B cell (primary cell): Measurements from ENCODE around the gene VPREB1. TPM values are rescaled to one million over a fixed set of nuclear protein-coding genes. Genes with fewer than 3 reads are reported as not detected.

Source experiments
- ATAC-seq: fragments of 200-7000 bp; cut with Tn5 transposase; one replicate; pipeline ENCODE4 v1.10.0; 2021; ENCODE audit warnings: low read depth, mild to moderate bottlenecking, moderate number of reproducible peaks, moderate library complexity
- CTCF ChIA-PET: fragments of 350-600 bp; sonication (Branson Sonifier 250); formaldehyde crosslinking; loops from one replicate; lab custom pipeline; 2021; ENCODE audit warnings: antibody characterized with exemption, inconsistent platforms; lab: Charles Lee
- POLR2A ChIA-PET: fragments of 350-600 bp; sonication (Branson Sonifier 250); formaldehyde crosslinking; loops from one replicate; lab custom pipeline; 2021; ENCODE audit warnings: antibody characterized with exemption; lab: Charles Lee
- DNase-seq: peaks from one replicate; pipeline ENCODE4 v3.0.0; 2013
- H2AFZ ChIP-seq: 2 replicates; pipeline ENCODE4 v1.6.1; 2012; ENCODE audit warnings: mild to moderate bottlenecking, low read depth, low read length; ENCODE audit not compliant: insufficient read depth, poor library complexity, severe bottlenecking
- H3K27ac ChIP-seq, 2 donors: 1 replicate in 1 of 2; 2 replicates in 1 of 2; pipeline ENCODE4 v1.5.1; 2012 to 2013; ENCODE audit warnings: low read length in 2 of 2, mild to moderate bottlenecking in 2 of 2, moderate library complexity in 1 of 2
- H3K27me3 ChIP-seq, 4 experiments: fragments of 200-600 bp in 1 of 4; sonication (generic) in 1 of 4; replicated peaks in 1 of 4; 1 replicate in 2 of 4; 2 replicates in 2 of 4; pipeline versions ENCODE4 v1.6.1 to v1.7.0; 2013 to 2016; ENCODE audit warnings: low read length in 3 of 4, mild to moderate bottlenecking in 2 of 4, mixed read lengths in 1 of 4, moderate library complexity in 1 of 4; ENCODE audit not compliant: insufficient read depth in 4 of 4, control insufficient read depth in 3 of 4; ENCODE audit errors: control extremely low read depth in 1 of 4
- H3K36me3 ChIP-seq, 2 experiments: replicated peaks in 1 of 2; 1 replicate in 1 of 2; 2 replicates in 1 of 2; pipeline versions ENCODE4 v1.6.1 to v1.7.1; 2013; ENCODE audit warnings: low read length in 1 of 2; ENCODE audit not compliant: insufficient read depth in 2 of 2, control insufficient read depth in 1 of 2; ENCODE audit errors: control extremely low read depth in 1 of 2, extremely low read depth in 1 of 2
- H3K4me1 ChIP-seq, 2 donors: fragments of 200-600 bp in 1 of 2; sonication (generic) in 1 of 2; 1 replicate in 1 of 2; 2 replicates in 1 of 2; pipeline versions ENCODE4 v1.5.1 to v1.6.1; 2013 to 2017; ENCODE audit warnings: low read length in 2 of 2; ENCODE audit not compliant: control insufficient read depth in 2 of 2, insufficient read depth in 2 of 2
- H3K4me2 ChIP-seq: replicated peaks from 2 replicates; pipeline ENCODE3; 2012; ENCODE audit warnings: mild to moderate bottlenecking, low read depth, low read length; ENCODE audit not compliant: poor library complexity, severe bottlenecking
- H3K4me3 ChIP-seq, 5 experiments: fragments of 200-600 bp in 1 of 5; sonication (generic) in 1 of 5; 1 replicate in 3 of 5; 2 replicates in 2 of 5; pipeline versions ENCODE4 v1.5.1 to v1.7.0; 2011 to 2016; ENCODE audit warnings: low read length in 4 of 5, mild to moderate bottlenecking in 4 of 5, low read depth in 2 of 5, control low read depth in 1 of 5, moderate library complexity in 1 of 5; ENCODE audit not compliant: insufficient read depth in 1 of 5; ENCODE audit errors: control extremely low read depth in 1 of 5, extremely low read depth in 1 of 5
- H3K79me2 ChIP-seq: fragments of 200-600 bp; sonication (generic); one replicate; pipeline ENCODE4 v1.6.0; 2016; ENCODE audit warnings: low read length; ENCODE audit not compliant: control insufficient read depth, insufficient read depth
- H3K9ac ChIP-seq: fragments of 200-600 bp; sonication (generic); 2 replicates; pipeline ENCODE4 v1.6.1; 2017; ENCODE audit warnings: mild to moderate bottlenecking, low read length, moderate library complexity
- H3K9me3 ChIP-seq, 3 donors: one replicate each; pipeline versions ENCODE4 v1.6.1 to v1.7.1; 2013; ENCODE audit warnings: low read length in 2 of 3; ENCODE audit not compliant: control insufficient read depth in 2 of 3, insufficient read depth in 1 of 3; ENCODE audit errors: control extremely low read depth in 1 of 3
- H4K20me1 ChIP-seq: 2 replicates; pipeline ENCODE4 v1.6.0; 2012; ENCODE audit warnings: mild to moderate bottlenecking, low read length; ENCODE audit not compliant: insufficient read depth, control insufficient read depth, poor library complexity, severe bottlenecking
- H3K27ac Mint-ChIP-seq: one replicate; pipeline ENCODE4 v1.8.0; 2021; ENCODE audit warnings: mixed read lengths
- H3K27me3 Mint-ChIP-seq: one replicate; pipeline ENCODE4 v1.8.0; 2021; ENCODE audit warnings: mixed read lengths
- H3K4me1 Mint-ChIP-seq: one replicate; pipeline ENCODE4 v1.8.0; 2021; ENCODE audit warnings: mixed read lengths
- H3K4me3 Mint-ChIP-seq: one replicate; pipeline ENCODE4 v1.8.0; 2021; ENCODE audit warnings: mixed read lengths
- H3K9me3 Mint-ChIP-seq: one replicate; pipeline ENCODE4 v1.8.0; 2022; ENCODE audit warnings: mixed read lengths; ENCODE audit not compliant: insufficient read depth
- CTCF ChIP-seq: fragments of 200-600 bp; IDR thresholded peaks from one replicate; pipeline ENCODE4 v1.8.0; 2022; ENCODE audit warnings: antibody characterized with exemption, mild to moderate bottlenecking
- EZH2 ChIP-seq: IDR thresholded peaks from 2 replicates; pipeline ENCODE4 v1.6.1; 2012; ENCODE audit warnings: borderline replicate concordance, low read depth, mild to moderate bottlenecking, moderate library complexity, low read length; ENCODE audit not compliant: insufficient read depth, poor library complexity, severe bottlenecking
- WGBS: methylation state at CpG from one replicate; pipeline ENCODE4 v1.1.5; 2013; ENCODE audit warnings: missing lambda C conversion rate; ENCODE audit not compliant: insufficient coverage; 5-methylcytosine and 5-hydroxymethylcytosine counted together
- intact Hi-C: fragments of 100-400 bp; cut with micrococcal nuclease; formaldehyde crosslinking; loops from one replicate; pipeline ENCODE4 v1.10.0; 2022
- polyA plus RNA-seq: library from polyadenylated mRNA; depleted of rRNA; stranded (reverse); fragments of >200 nt; gene quantifications from 2 replicates; pipeline ENCODE4 v1.2.3, GENCODE V29; 2012
- total RNA-seq, 2 donors: library from RNA; stranded (reverse); fragments of 120-200 nt in 1 of 2; gene quantifications; 1 replicate in 1 of 2; 2 replicates in 1 of 2; pipeline versions ENCODE4 v1.2.3 to v1.2.4, GENCODE V29; 2013 to 2022

VPREB1 gene
- total and polyA plus RNA-seq, 2 donors (not counting 1 experiment from before 2014, with no cell fraction given), result 1.2 TPM; not detected in 1

- no peaks in the 10 kb centered on the region for H3K36me3 ChIP-seq
- CTCF ChIA-PET, result interaction anchor here (0.7 kb wide), 2 partner anchors 10 to 77 kb away, joined by 3 to 4 read pairs; no protein-coding TSS in a partner anchor
- no peak for ATAC-seq
- no peaks in the 10 kb centered on the region for H3K27me3 ChIP-seq
- Mint-ChIP-seq H3K4me1 (peaks cover 69% of the 10 kb centered on the region), H3K9me3 (no peaks in the 10 kb centered on the region), H3K27ac (peak overlapping the region; percentile 71), H3K27me3 (peaks cover 5% of the 10 kb centered on the region), H3K4me3 (peak overlapping the region; percentile 52)
- H3K4me1 ChIP-seq, result peaks cover 68 to 70% of the 10 kb centered on the region in 2 donors
- H3K9ac ChIP-seq, result no peak overlapping the region
- DNase-seq, result no peak
- H3K4me2 ChIP-seq, result peak overlapping the region; percentile 62
- POLR2A ChIA-PET, result interaction anchor here (0.7 kb wide), 1 partner anchor 127 kb away, joined by 3 read pairs; no protein-coding TSS in a partner anchor
- H3K79me2 ChIP-seq, result no peaks in the 10 kb centered on the region
- no peaks in the 10 kb centered on the region for H4K20me1 ChIP-seq
- peaks cover 0 to 4% (median 0%) of the 10 kb centered on the region in 3 donors for H3K9me3 ChIP-seq
- peak overlapping the region; percentile 61 for H2AFZ ChIP-seq
- no peak overlapping the region for H3K4me3 ChIP-seq
- TF ChIP-seq EZH2, result no peak
- no peak for TF ChIP-seq CTCF
- H3K27ac ChIP-seq, result no peak overlapping the region
- 50% methylated on average over 16 of the region's 18 CpGs for WGBS
- intact Hi-C loops, result no loop called here
These were observed 797 bp downstream of the VPREB1 start for GRCh38 chr22:22245256-22245909.

- 34% methylated on average over 4 of the region's 6 CpGs for WGBS
- no peaks in the 10 kb centered on the region for H3K9me3 Mint-ChIP-seq
- CTCF ChIA-PET, result interaction anchor here (0.7 kb wide), 1 partner anchor 9 kb away, joined by 3 read pairs; no protein-coding TSS in a partner anchor
These were observed 1.4 kb downstream of the VPREB1 start for GRCh38 chr22:22245935-22246525.

More at GRCh38 chr22:22245935-22246525, 1.4 kb downstream of the VPREB1 start:
- Histone ChIP-seq H3K9me3 (peaks cover 0 to 4% (median 0%) of the 10 kb centered on the region in 3 donors), H3K79me2 (no peaks in the 10 kb centered on the region), H3K4me1 (peaks cover 68 to 70% of the 10 kb centered on the region in 2 donors), H3K36me3 (no peaks in the 10 kb centered on the region), H4K20me1 (no peaks in the 10 kb centered on the region), H3K4me2 (peak overlapping the region; percentile 62), H3K4me3 (no peak overlapping the region), H3K27ac (no peak overlapping the region), H2AFZ (peak overlapping the region; percentile 4), H3K27me3 (no peaks in the 10 kb centered on the region), H3K9ac (no peak overlapping the region)
- POLR2A ChIA-PET, result interaction anchor here (0.7 kb wide), 1 partner anchor 128 kb away, joined by 3 read pairs; no protein-coding TSS in a partner anchor
- Mint-ChIP-seq H3K27ac (peak overlapping the region; percentile 46), H3K4me3 (peak overlapping the region; percentile 52), H3K4me1 (peaks cover 69% of the 10 kb centered on the region), H3K27me3 (peaks cover 5% of the 10 kb centered on the region)
- ATAC-seq, result no peak
- no peak for TF ChIP-seq CTCF
- no peak for TF ChIP-seq EZH2
- DNase-seq, result no peak
- intact Hi-C loops, result no loop called here
